Liver (tissue), 9 donors: ENCODE results near the gene MYO10. TPM values are rescaled to one million over a fixed set of nuclear protein-coding genes. Genes with fewer than 3 reads are reported as not detected.

Experiments used
- DNase-seq: peaks from one replicate; pipeline ENCODE4 v3.0.0-alpha.2; 2017; ENCODE audit warnings: low spot score
- H3K27ac ChIP-seq, 2 donors: one replicate each; pipeline ENCODE4 v1.7.0; 2013; ENCODE audit warnings: inconsistent platforms in 2 of 2, low read length in 2 of 2, control low read depth in 1 of 2, low read depth in 1 of 2, mild to moderate bottlenecking in 1 of 2
- H3K27me3 ChIP-seq, 4 donors: one replicate each; pipeline versions ENCODE4 v1.6.1 to v1.7.0; 2013; ENCODE audit warnings: low read length in 3 of 4, inconsistent platforms in 1 of 4, mild to moderate bottlenecking in 1 of 4, moderate library complexity in 1 of 4; ENCODE audit not compliant: control insufficient read depth in 4 of 4, insufficient read depth in 4 of 4
- H3K36me3 ChIP-seq, 4 donors: one replicate each; pipeline versions ENCODE4 v1.6.1 to v1.7.0; 2013; ENCODE audit warnings: low read length in 3 of 4, mild to moderate bottlenecking in 3 of 4, low read depth in 1 of 4, moderate library complexity in 1 of 4; ENCODE audit not compliant: control insufficient read depth in 4 of 4, insufficient read depth in 3 of 4
- H3K4me1 ChIP-seq, 4 donors: one replicate each; pipeline versions ENCODE4 v1.6.1 to v1.7.0; 2013; ENCODE audit warnings: low read length in 3 of 4, mild to moderate bottlenecking in 3 of 4, moderate library complexity in 1 of 4; ENCODE audit not compliant: control insufficient read depth in 4 of 4, insufficient read depth in 4 of 4
- H3K4me3 ChIP-seq, 3 donors: one replicate each; pipeline versions ENCODE4 v1.6.1 to v1.7.0; 2013; ENCODE audit warnings: low read length in 3 of 3, control low read depth in 1 of 3, low read depth in 1 of 3, mild to moderate bottlenecking in 1 of 3
- H3K9ac ChIP-seq, 2 donors: one replicate each; pipeline ENCODE4 v1.7.0; 2013; ENCODE audit warnings: low read length in 2 of 2, mild to moderate bottlenecking in 2 of 2, moderate library complexity in 2 of 2, control low read depth in 1 of 2, low read depth in 1 of 2
- H3K9me3 ChIP-seq, 4 donors: one replicate each; pipeline versions ENCODE4 v1.6.1 to v1.7.0; 2013; ENCODE audit warnings: low read length in 3 of 4; ENCODE audit not compliant: control insufficient read depth in 4 of 4
- EGR1 ChIP-seq, 2 donors: IDR thresholded peaks; 2 replicates each; pipeline ENCODE4 v1.6.1; 2016 to 2018; ENCODE audit warnings: antibody characterized with exemption in 2 of 2, low read depth in 2 of 2
- GABPA ChIP-seq, 2 donors: IDR thresholded peaks in 1 of 2; conservative IDR thresholded peaks in 1 of 2; 2 replicates each; pipeline ENCODE4 v1.6.1; 2016; ENCODE audit warnings: antibody characterized with exemption in 2 of 2, mild to moderate bottlenecking in 1 of 2, moderate library complexity in 1 of 2
- HNF4A ChIP-seq, 2 donors: conservative IDR thresholded peaks; 2 replicates each; pipeline ENCODE4 v1.6.1; 2016; ENCODE audit warnings: antibody characterized with exemption in 2 of 2, mild to moderate bottlenecking in 2 of 2
- JUND ChIP-seq, 2 donors: IDR thresholded peaks; 2 replicates each; pipeline ENCODE4 v1.6.1; 2016; ENCODE audit warnings: antibody characterized with exemption in 2 of 2
- NR2F2 ChIP-seq: IDR thresholded peaks from 2 replicates; pipeline ENCODE4 v1.6.1; 2016; ENCODE audit warnings: antibody characterized with exemption
- RAD21 ChIP-seq, 2 donors: IDR thresholded peaks; 2 replicates each; pipeline ENCODE4 v1.6.1; 2016; ENCODE audit warnings: antibody characterized with exemption in 2 of 2, mild to moderate bottlenecking in 2 of 2
- RXRA ChIP-seq, 2 donors: IDR thresholded peaks; 2 replicates each; pipeline ENCODE4 v1.6.1; 2017 to 2018; ENCODE audit warnings: antibody characterized with exemption in 2 of 2, mild to moderate bottlenecking in 1 of 2
- SP1 ChIP-seq: IDR thresholded peaks from 2 replicates; pipeline ENCODE4 v1.6.1; 2018; ENCODE audit warnings: antibody characterized with exemption, mild to moderate bottlenecking
- TAF1 ChIP-seq: conservative IDR thresholded peaks from 2 replicates; pipeline ENCODE4 v1.6.1; 2016; ENCODE audit warnings: antibody characterized with exemption, mild to moderate bottlenecking
- YY1 ChIP-seq: IDR thresholded peaks from 2 replicates; pipeline ENCODE4 v1.6.1; 2016; ENCODE audit warnings: antibody characterized with exemption, mild to moderate bottlenecking
- ZBTB33 ChIP-seq: IDR thresholded peaks from 2 replicates; pipeline ENCODE4 v1.6.1; 2016; ENCODE audit warnings: antibody characterized with exemption
- WGBS: extraction: QIAGEN DNeasy Blood & Tissue Kit; methylation state at CpG from one replicate; pipeline ENCODE4 v1.1.7; 2013; 5-methylcytosine and 5-hydroxymethylcytosine counted together
- polyA plus RNA-seq, 2 donors: library from polyadenylated mRNA; stranded (reverse) in 1 of 2; unstranded in 1 of 2; fragments of 200-250 nt in 1 of 2; fragments of >200 nt in 1 of 2; fragmentation: Nextera tagmentation in 1 of 2; extraction: Ambion mirVana in 1 of 2; gene quantifications; one replicate each; pipeline versions ENCODE4 v1.2.1 to v1.2.3, GENCODE V29; 2013 to 2015
- total RNA-seq, 2 donors: library from RNA; depleted of rRNA; stranded (reverse); fragments of >200 nt; gene quantifications; one replicate each; pipeline ENCODE4 v1.2.3, GENCODE V29; 2014
- TF ChIP-seq, protein P1 (sequence below): IDR thresholded peaks from 2 replicates; pipeline ENCODE4 v1.6.1; 2016; ENCODE audit warnings: antibody characterized with exemption
- TF ChIP-seq, protein P2 (sequence below): IDR thresholded peaks from 2 replicates; pipeline ENCODE4 v1.6.1; 2016; ENCODE audit warnings: antibody characterized with exemption
- donor health status: healthy.
- donor health status: healthy.
- donor health status: healthy.
- donor health status: healthy.
- donor health status: healthy.

MYO10 gene
- total and polyA plus RNA-seq, 4 donors: 4.3 to 15.3 (median 7.1) TPM

- H3K27me3 ChIP-seq: no peaks in the 10 kb centered on the region
- DNase-seq: no peak
- no peak overlapping the region for H3K27ac ChIP-seq
- TF ChIP-seq RXRA (IDR thresholded peaks at IDR 0.05): no peak
- TF ChIP-seq JUND (IDR thresholded peaks at IDR 0.05): no peak
- TF ChIP-seq RAD21 (IDR thresholded peaks at IDR 0.05): no peak
- no peak for TF ChIP-seq EGR1 (IDR thresholded peaks at IDR 0.05; ENCODE audit: low read depth in 2 of 2)
- TF ChIP-seq, protein P1, sequence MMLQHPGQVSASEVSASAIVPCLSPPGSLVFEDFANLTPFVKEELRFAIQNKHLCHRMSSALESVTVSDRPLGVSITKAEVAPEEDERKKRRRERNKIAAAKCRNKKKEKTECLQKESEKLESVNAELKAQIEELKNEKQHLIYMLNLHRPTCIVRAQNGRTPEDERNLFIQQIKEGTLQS: no peak
- no peaks in the 10 kb centered on the region for H3K36me3 ChIP-seq
- no peak overlapping the region for H3K9ac ChIP-seq
- peaks cover 0 to 16% (median 10%) of the 10 kb centered on the region in 4 donors for H3K4me1 ChIP-seq
- peak overlapping the region in 2 of 3 donors; percentile 51 to 92 for H3K4me3 ChIP-seq
- 47% methylated on average over 27 of the region's 27 CpGs for WGBS
- no peaks in the 10 kb centered on the region for H3K9me3 ChIP-seq
These were observed 318.7 kb downstream of the MYO10 start for GRCh38 chr5:16617274-16617968.

GRCh38 chr5:16616536-16617273 is 319.4 kb downstream of the MYO10 start, which contains the start of gene RETREG1:
Gene RETREG1 (minus strand): TSS chr5:16616997. CDS start chr5:16616971, 26 bp downstream.
- Histone ChIP-seq H3K4me1 (peaks cover 0 to 16% (median 10%) of the 10 kb centered on the region in 4 donors), H3K36me3 (no peaks in the 10 kb centered on the region), H3K27ac (no peak within 1 kb of the TSS), H3K4me3 (peak within 1 kb of the TSS; percentile 33 to 92 (median 51)), H3K9ac (peak within 1 kb of the TSS in 1 of 2 donors; percentile 10), H3K9me3 (no peaks in the 10 kb centered on the region), H3K27me3 (no peaks in the 10 kb centered on the region)
- TF ChIP-seq, protein P1: no peak
- TF ChIP-seq RAD21 (IDR thresholded peaks at IDR 0.05) (no peak), HNF4A (conservative IDR thresholded peaks at IDR 0.05) (no peak), SP1 (no peak), GABPA (IDR thresholded peaks at IDR 0.05 in 1 of 2, conservative IDR thresholded peaks at IDR 0.05 in 1 of 2) (no peak), NR2F2 (no peak), YY1 (no peak), ZBTB33 (no peak), EGR1 (IDR thresholded peaks at IDR 0.05; ENCODE audit: low read depth in 2 of 2) (no peak), TAF1 (no peak)
- TF ChIP-seq, protein P2, sequence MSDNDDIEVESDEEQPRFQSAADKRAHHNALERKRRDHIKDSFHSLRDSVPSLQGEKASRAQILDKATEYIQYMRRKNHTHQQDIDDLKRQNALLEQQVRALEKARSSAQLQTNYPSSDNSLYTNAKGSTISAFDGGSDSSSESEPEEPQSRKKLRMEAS: no peak
- WGBS: under 1% methylated on average over 86 of the region's 86 CpGs
- DNase-seq: peak; percentile 40
